Ishikawa (cell line): ENCODE results near the gene NPHS1.

Experiments
- CEBPB ChIP-seq: IDR thresholded peaks from 2 replicates; pipeline ENCODE4 v1.6.1; 2012
- CREB1 ChIP-seq: IDR thresholded peaks from 2 replicates; pipeline ENCODE4 v1.6.1; 2012; ENCODE audit warnings: low read depth
- EGR1 ChIP-seq: IDR thresholded peaks from 2 replicates; pipeline ENCODE4 v1.6.1; 2012
- EP300 ChIP-seq: IDR thresholded peaks from 2 replicates; pipeline ENCODE4 v1.6.1; 2012; ENCODE audit warnings: borderline replicate concordance
- FOXM1 ChIP-seq: IDR thresholded peaks from 2 replicates; pipeline ENCODE4 v1.6.1; 2012; ENCODE audit warnings: low read depth, borderline replicate concordance
- MAX ChIP-seq: IDR thresholded peaks from 2 replicates; pipeline ENCODE4 v1.6.1; 2012
- NFIC ChIP-seq: IDR thresholded peaks from 2 replicates; pipeline ENCODE4 v1.6.1; 2012
- RAD21 ChIP-seq: IDR thresholded peaks from 2 replicates; pipeline ENCODE4 v1.6.1; 2012; ENCODE audit warnings: low read depth
- REST ChIP-seq: IDR thresholded peaks from 2 replicates; pipeline ENCODE4 v1.6.1; 2012; ENCODE audit warnings: low read depth, mild to moderate bottlenecking
- TAF1 ChIP-seq: IDR thresholded peaks from 2 replicates; pipeline ENCODE4 v1.6.1; 2012; ENCODE audit warnings: low read depth, mild to moderate bottlenecking
- TCF12 ChIP-seq: IDR thresholded peaks from 2 replicates; pipeline ENCODE4 v1.6.1; 2012; ENCODE audit warnings: low read depth
- TEAD4 ChIP-seq: IDR thresholded peaks from 2 replicates; pipeline ENCODE4 v1.6.1; 2012
- USF1 ChIP-seq: IDR thresholded peaks from 2 replicates; pipeline ENCODE4 v1.6.1; 2012
- YY1 ChIP-seq: IDR thresholded peaks from 2 replicates; pipeline ENCODE4 v1.6.1; 2012; ENCODE audit warnings: low read depth
- ZBTB7A ChIP-seq: IDR thresholded peaks from 2 replicates; pipeline ENCODE4 v1.6.1; 2012; ENCODE audit warnings: low read depth

NPHS1 gene

GRCh38 chr19:35813043-35813890, 39.0 kb downstream of the NPHS1 start:
- no peak for TF ChIP-seq TCF12
- no peak for TF ChIP-seq YY1
- TF ChIP-seq MAX = no peak
- no peak for TF ChIP-seq USF1
- TF ChIP-seq EP300 = no peak
- no peak for TF ChIP-seq REST

- TF ChIP-seq TCF12 = no peak
- no peak for TF ChIP-seq CEBPB
- no peak for TF ChIP-seq FOXM1
- no peak for TF ChIP-seq NFIC
- no peak for TF ChIP-seq YY1
- no peak for TF ChIP-seq REST
- no peak for TF ChIP-seq MAX
- TF ChIP-seq RAD21 = no peak
- no peak for TF ChIP-seq CREB1
- TF ChIP-seq ZBTB7A = no peak
- no peak for TF ChIP-seq TAF1
- TF ChIP-seq USF1 = no peak
Observed at GRCh38 chr19:35812220-35813042, 39.9 kb downstream of the NPHS1 start, which contains the start of gene PRODH2. PRODH2 (minus strand) TSS chr19:35812845; CDS start chr19:35812805, 40 bp downstream.

- TF ChIP-seq NFIC (no peak), REST (no peak), RAD21 (no peak), USF1 (no peak), ZBTB7A (no peak), EP300 (no peak), TCF12 (no peak), TEAD4 (no peak), YY1 (no peak), TAF1 (no peak), MAX (no peak), CEBPB (no peak), CREB1 (no peak), EGR1 (no peak), FOXM1 (no peak)
Observed at GRCh38 chr19:35811317-35812219, 40.7 kb downstream of the NPHS1 start.
